PFSK-1 (cell line): ENCODE measurements around the gene MAP4.

Experiments used
- FOXP2 ChIP-seq: optimal IDR thresholded peaks from 2 replicates; pipeline ENCODE3; 2011; ENCODE audit warnings: borderline replicate concordance, control low read depth, inconsistent platforms; ENCODE audit not compliant: insufficient read depth; ENCODE audit errors: extremely low read length, extremely low read depth
- POLR2AphosphoS5 ChIP-seq: IDR thresholded peaks from 2 replicates; pipeline ENCODE4 v1.6.1; 2012; ENCODE audit warnings: low read depth, mild to moderate bottlenecking, control low read depth, low read length, moderate library complexity
- SIN3A ChIP-seq: IDR thresholded peaks from 2 replicates; pipeline ENCODE4 v1.6.1; 2012; ENCODE audit warnings: mild to moderate bottlenecking, low read length, moderate library complexity, borderline replicate concordance; ENCODE audit not compliant: insufficient read depth
- TAF1 ChIP-seq: IDR thresholded peaks from 2 replicates; pipeline ENCODE4 v1.6.1; 2012; ENCODE audit warnings: low read length, control low read depth, borderline replicate concordance; ENCODE audit not compliant: insufficient read depth
- TF ChIP-seq, protein P1 (sequence below), 2 experiments: IDR thresholded peaks; 2 replicates each; pipeline versions ENCODE4 v1.6.1 to v1.8.0; 2011 to 2012; ENCODE audit warnings: low read depth in 2 of 2, low read length in 2 of 2, control low read depth in 1 of 2, inconsistent platforms in 1 of 2, mild to moderate bottlenecking in 1 of 2, moderate library complexity in 1 of 2; ENCODE audit not compliant: insufficient read depth in 1 of 2

The MAP4 gene

DNA sequence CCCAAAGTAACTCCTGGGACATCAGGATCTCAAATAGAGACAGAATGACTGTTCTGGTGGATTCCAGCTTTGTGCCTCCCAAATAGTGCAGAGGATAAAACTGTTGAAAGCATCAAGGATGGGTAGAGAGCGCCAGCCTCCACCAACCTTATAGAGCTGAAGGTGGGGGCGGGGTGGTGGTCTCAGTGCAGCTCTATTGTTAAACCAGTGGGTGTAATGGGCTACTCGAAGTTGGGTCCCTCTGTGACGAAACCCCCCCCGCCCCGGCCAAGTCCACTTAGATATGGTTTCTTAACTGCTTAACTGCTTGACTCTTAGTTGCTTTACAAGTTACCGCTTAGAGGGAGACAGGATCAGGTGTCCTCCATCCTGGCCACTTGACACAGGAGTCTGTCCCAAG, 190.6 kb downstream of the MAP4 start:
- TF ChIP-seq SIN3A (no peak), FOXP2 (no peak), POLR2AphosphoS5 (no peak), TAF1 (no peak)
- TF ChIP-seq, protein P1, sequence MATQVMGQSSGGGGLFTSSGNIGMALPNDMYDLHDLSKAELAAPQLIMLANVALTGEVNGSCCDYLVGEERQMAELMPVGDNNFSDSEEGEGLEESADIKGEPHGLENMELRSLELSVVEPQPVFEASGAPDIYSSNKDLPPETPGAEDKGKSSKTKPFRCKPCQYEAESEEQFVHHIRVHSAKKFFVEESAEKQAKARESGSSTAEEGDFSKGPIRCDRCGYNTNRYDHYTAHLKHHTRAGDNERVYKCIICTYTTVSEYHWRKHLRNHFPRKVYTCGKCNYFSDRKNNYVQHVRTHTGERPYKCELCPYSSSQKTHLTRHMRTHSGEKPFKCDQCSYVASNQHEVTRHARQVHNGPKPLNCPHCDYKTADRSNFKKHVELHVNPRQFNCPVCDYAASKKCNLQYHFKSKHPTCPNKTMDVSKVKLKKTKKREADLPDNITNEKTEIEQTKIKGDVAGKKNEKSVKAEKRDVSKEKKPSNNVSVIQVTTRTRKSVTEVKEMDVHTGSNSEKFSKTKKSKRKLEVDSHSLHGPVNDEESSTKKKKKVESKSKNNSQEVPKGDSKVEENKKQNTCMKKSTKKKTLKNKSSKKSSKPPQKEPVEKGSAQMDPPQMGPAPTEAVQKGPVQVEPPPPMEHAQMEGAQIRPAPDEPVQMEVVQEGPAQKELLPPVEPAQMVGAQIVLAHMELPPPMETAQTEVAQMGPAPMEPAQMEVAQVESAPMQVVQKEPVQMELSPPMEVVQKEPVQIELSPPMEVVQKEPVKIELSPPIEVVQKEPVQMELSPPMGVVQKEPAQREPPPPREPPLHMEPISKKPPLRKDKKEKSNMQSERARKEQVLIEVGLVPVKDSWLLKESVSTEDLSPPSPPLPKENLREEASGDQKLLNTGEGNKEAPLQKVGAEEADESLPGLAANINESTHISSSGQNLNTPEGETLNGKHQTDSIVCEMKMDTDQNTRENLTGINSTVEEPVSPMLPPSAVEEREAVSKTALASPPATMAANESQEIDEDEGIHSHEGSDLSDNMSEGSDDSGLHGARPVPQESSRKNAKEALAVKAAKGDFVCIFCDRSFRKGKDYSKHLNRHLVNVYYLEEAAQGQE (IDR thresholded peaks at IDR 0.05; ENCODE audit: insufficient read depth in 1 of 2, low read depth in 2 of 2, low read length in 2 of 2) = no peak

DNA sequence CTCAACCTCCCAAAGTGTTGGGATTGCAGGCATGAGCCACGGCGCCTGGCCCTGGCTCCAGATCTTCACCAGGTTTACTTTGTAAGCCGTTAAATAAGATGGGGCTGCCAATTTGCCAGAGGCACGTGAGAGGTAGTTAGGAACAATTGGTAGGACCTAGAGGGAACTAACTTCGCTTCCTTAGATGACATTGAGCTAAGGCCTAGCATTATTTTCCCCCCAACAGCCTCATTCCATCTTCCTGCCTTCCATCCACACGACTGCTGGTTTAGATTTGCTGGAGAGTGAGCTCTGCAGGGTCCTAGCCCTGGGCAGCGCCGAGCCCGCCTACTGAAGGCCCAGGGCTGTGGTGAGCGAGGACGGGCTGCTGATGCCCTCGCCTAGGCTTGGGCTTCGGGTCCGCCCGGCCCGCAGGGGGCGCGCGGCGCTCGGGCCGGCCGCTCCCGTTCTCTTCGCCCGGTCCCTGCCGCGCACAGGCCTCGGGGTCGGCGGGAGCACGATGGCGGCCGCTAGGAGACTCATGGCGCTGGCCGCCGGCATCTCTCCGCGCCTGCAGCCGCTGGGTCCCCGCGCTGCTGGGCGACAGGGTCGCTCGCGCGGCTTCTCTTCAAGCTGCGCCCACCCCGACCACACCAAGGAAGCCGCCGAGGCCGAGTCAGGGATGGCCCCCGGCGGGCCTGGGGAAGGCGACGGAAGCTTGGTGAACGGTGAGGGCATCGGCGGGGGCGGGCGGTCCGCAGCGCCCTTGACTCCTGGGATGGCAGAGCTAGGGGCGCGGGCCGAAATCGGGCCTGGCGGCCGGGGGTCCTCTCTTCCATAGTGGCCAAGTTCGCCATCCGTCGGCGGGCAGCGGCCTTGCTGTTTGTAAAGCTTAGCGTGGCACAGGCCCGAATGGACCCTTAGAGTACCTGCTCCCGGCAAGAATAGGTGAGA, 191.4 kb downstream of the MAP4 start:
- TF ChIP-seq TAF1 (peak; percentile 85), POLR2AphosphoS5 (peak; percentile 67)
- TF ChIP-seq, protein P1 (IDR thresholded peaks at IDR 0.05; ENCODE audit: insufficient read depth in 1 of 2, low read depth in 2 of 2, low read length in 2 of 2) = no peak

DNA sequence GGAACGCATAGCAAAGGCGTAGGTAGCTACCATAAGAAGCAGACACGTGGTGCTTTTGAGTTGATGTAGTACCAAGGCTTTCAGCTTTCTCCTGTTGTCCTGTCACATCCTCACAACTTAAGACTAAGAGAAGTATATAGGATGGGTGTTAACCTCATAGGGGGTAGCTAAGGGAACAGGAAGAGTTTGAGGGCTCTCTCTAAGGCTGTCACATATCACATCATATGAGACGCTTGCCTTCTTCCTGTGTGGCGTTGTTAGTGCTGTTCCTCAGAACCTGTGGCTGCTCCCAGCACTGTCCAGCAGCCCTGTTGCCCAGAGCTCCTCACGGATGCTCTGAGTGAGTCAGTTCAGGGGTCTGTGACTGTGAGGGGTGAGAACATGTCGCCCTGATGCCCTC, 198.6 kb downstream of the MAP4 start:
- no peak for TF ChIP-seq FOXP2
- TF ChIP-seq SIN3A = no peak
- TF ChIP-seq POLR2AphosphoS5 = no peak
- TF ChIP-seq TAF1 = no peak
- TF ChIP-seq, protein P1 (IDR thresholded peaks at IDR 0.05; ENCODE audit: insufficient read depth in 1 of 2, low read depth in 2 of 2, low read length in 2 of 2) = no peak

DNA sequence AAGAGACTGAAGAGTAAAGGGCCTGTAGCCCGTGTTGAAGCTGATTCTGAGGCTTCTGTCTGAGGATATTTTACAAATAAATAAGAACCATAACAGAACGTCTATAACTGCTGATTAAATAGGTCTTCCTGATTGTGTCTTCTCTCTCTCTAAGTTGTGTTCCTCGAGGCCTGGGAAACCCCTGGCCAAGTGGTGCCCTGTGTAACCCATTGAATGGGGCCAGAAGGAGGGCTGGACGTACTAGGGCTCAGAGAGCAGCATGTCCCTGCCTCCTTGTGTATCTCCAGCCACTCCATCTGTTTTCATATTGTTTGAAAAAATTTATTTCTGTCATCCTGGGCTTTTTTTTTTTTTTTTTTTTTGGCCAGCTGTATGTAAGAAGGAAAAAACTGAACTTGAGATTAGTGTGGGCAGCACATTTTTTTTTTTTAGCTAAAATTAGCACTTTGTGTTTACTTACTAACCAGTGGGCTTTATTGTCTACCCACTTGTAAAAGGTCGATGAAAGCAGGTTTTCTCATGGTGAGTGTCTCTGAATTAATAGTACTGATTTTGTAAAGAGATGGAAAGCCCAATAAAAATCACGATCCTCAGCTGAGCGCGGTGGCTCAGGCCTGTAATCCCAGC, 202.6 kb downstream of the MAP4 start:
- TF ChIP-seq, protein P1 (IDR thresholded peaks at IDR 0.05; ENCODE audit: insufficient read depth in 1 of 2, low read depth in 2 of 2, low read length in 2 of 2) = no peak
- TF ChIP-seq SIN3A = no peak
- TF ChIP-seq FOXP2 = no peak
- TF ChIP-seq TAF1 = no peak
- no peak for TF ChIP-seq POLR2AphosphoS5
